Measurements from ENCODE around the gene SYNRG. TPM values are rescaled to one million over a fixed set of nuclear protein-coding genes. Genes with fewer than 3 reads are reported as not detected.

Gene SYNRG
- total and polyA plus RNA-seq, 2 of the 13 experiments (the other 11 are each of a cell fraction or from before 2014, with no cell fraction given) = 7.3 to 8.7 TPM

- no peak for TF ChIP-seq REST (IDR thresholded peaks at IDR 0.05; ENCODE audit: borderline replicate concordance in 1 of 2, low read depth in 1 of 2, low read length in 2 of 2)
- TF ChIP-seq HHEX (CRISPR knock-in tag; IDR thresholded peaks at IDR 0.05) = no peak
- TF ChIP-seq RFXANK (CRISPR knock-in tag; IDR thresholded peaks at IDR 0.05) = no peak
- TF ChIP-seq XRCC5 (optimal IDR thresholded peaks at IDR 0.05; ENCODE audit: low read length) = no peak
- no peak for TF ChIP-seq ZNF780A (CRISPR knock-in tag; IDR thresholded peaks at IDR 0.05)
- TF ChIP-seq FOXK2 (IDR thresholded peaks at IDR 0.05) = no peak
- TF ChIP-seq MAX (IDR thresholded peaks at IDR 0.05) = no peak; the same call in 1 of the 2 replicates
- peak; percentile 69 for TF ChIP-seq ZBTB2 (CRISPR knock-in tag; IDR thresholded peaks at IDR 0.05; ENCODE audit: low read depth)
- no peak for TF ChIP-seq IKZF4 (CRISPR knock-in tag; IDR thresholded peaks at IDR 0.05; ENCODE audit: borderline replicate concordance, low read depth, not compliant biosample characterization)
- TF ChIP-seq NFE2 (CRISPR knock-in tag; IDR thresholded peaks at IDR 0.05) = no peak
- TF ChIP-seq RBAK (CRISPR knock-in tag; IDR thresholded peaks at IDR 0.05) = no peak
- no peak for TF ChIP-seq MAFK (conservative IDR thresholded peaks at IDR 0.05 in 1 of 2, IDR thresholded peaks at IDR 0.05 in 1 of 2; ENCODE audit: low read length in 2 of 2)
- no peak; the same call in 1 of the 2 replicates for TF ChIP-seq ZNF329 (CRISPR knock-in tag; IDR thresholded peaks at IDR 0.05; ENCODE audit: low read depth)
- TF ChIP-seq MAF1 (CRISPR knock-in tag; IDR thresholded peaks at IDR 0.05; ENCODE audit: borderline replicate concordance) = no peak
- TF ChIP-seq ZBTB25 (CRISPR knock-in tag; IDR thresholded peaks at IDR 0.05) = no peak
- no peak for TF ChIP-seq ZNF124 (CRISPR knock-in tag; IDR thresholded peaks at IDR 0.05)
- TF ChIP-seq ZNF503 (CRISPR knock-in tag; IDR thresholded peaks at IDR 0.05) = no peak
- 0 out of 2 replicates have a peak, but pooled peaks have one; percentile 18 for TF ChIP-seq THAP7 (CRISPR knock-in tag; IDR thresholded peaks at IDR 0.05)
- no peak for TF ChIP-seq RCOR2 (CRISPR knock-in tag; IDR thresholded peaks at IDR 0.05)
- peak; percentile 73 for TF ChIP-seq TAF1 (CRISPR knock-in tag; IDR thresholded peaks at IDR 0.05)
- no peak for TF ChIP-seq FOXA1 (IDR thresholded peaks at IDR 0.05)
- TF ChIP-seq FOXA1 (CRISPR knock-in tag; IDR thresholded peaks at IDR 0.05) = no peak
These were observed 119.8 kb downstream of the SYNRG start, which contains the start of gene DUSP14 (continued) for GRCh38 chr17:37489197-37490001.

Data from HepG2 (cell line).